Mammary epithelial cell (primary cell): ENCODE data around the gene REEP2.

Source experiments
- CTCF ChIP-seq, 2 donors: IDR thresholded peaks in 1 of 2; conservative IDR thresholded peaks in 1 of 2; 2 replicates each; pipeline ENCODE4 v1.5.1; 2011 to 2012; ENCODE audit warnings: inconsistent platforms in 2 of 2, low read length in 2 of 2, mild to moderate bottlenecking in 2 of 2, control low read depth in 1 of 2, low read depth in 1 of 2; ENCODE audit not compliant: insufficient read depth in 1 of 2; ENCODE audit errors: extremely low read depth in 1 of 2
- EZH2 ChIP-seq: IDR thresholded peaks from 2 replicates; pipeline ENCODE4 v1.6.1; 2012; ENCODE audit warnings: low read length, inconsistent platforms, borderline replicate concordance

GRCh38 chr5:138491284-138491648, 52.4 kb downstream of the REEP2 start:
- no peak for TF ChIP-seq EZH2
- no peak for TF ChIP-seq CTCF (conservative IDR thresholded peaks at IDR 0.05 in 1 of 2, IDR thresholded peaks at IDR 0.05 in 1 of 2; ENCODE audit: extremely low read depth in 1 of 2, insufficient read depth in 1 of 2, low read depth in 1 of 2, low read length in 2 of 2)
